ENCODE results near the gene PORCN. TPM values are rescaled to one million over a fixed set of nuclear protein-coding genes. Genes with fewer than 3 reads are reported as not detected.
A peak's percentile ranks its signal among the peaks of the same experiment; 100 is the strongest.

Gene PORCN
- total and polyA plus RNA-seq, 2 of the 13 experiments (the other 11 are each of a cell fraction or from before 2014, with no cell fraction given): 3.9 to 5.8 TPM

DNA sequence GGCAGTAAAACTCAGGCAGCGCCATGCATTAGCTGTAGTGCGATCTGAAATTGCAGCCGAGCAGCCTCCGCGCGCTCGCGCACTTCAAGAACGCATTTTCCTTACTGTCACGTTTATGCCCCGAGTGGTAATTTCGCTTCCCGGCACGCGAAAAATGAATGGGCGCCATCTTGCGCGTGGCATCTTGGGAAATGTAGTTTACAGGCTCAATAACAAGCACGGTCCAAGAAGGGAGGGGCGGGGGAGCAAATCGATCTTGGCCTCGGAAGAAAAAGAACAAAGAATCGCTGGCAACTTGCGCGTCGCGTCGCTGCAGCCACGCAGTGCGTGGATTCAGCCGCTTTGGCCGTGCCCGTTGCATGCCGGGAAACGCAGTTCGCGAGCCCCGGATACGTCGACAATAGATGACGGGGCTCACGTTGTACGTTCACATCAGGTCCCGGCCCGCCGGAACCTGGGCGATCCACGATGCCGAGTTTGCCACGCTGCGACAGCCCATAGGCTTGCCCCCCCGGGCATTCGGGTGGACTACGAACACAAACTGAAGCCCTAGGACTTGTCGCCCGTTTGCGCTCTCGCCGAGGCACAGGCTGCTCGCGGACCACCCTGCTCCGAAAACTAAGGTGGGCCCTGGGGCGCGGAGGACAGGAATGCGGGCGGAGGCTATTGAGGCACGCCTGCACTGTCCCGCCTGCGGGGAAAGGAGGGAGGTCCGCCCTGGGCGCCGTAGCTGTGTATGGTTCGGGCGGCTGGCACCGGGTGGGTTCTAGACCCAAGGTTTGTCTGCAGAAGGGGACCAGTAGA is 32.8 kb upstream of the PORCN start, which contains the start of gene FTSJ1 (continued):
- TF ChIP-seq KLF16 (CRISPR knock-in tag; IDR thresholded peaks at IDR 0.05) (0 out of 4 replicates have a peak, but pooled peaks of 1 of the 2 experiments have one; percentile 39), ZNF607 (CRISPR knock-in tag; IDR thresholded peaks at IDR 0.05; ENCODE audit: borderline replicate concordance) (no peak), CENPX (CRISPR knock-in tag; IDR thresholded peaks at IDR 0.05) (no peak), ZBTB34 (CRISPR knock-in tag; IDR thresholded peaks at IDR 0.05) (no peak), SMARCE1 (IDR thresholded peaks at IDR 0.05; ENCODE audit: borderline replicate concordance) (no peak), FOXP4 (CRISPR knock-in tag; IDR thresholded peaks at IDR 0.05) (no peak), NFKBIZ (CRISPR knock-in tag; IDR thresholded peaks at IDR 0.05) (no peak), DMAP1 (CRISPR knock-in tag; IDR thresholded peaks at IDR 0.05) (peak; percentile 76; the same call in 1 of the 2 replicates), ZNF468 (CRISPR knock-in tag; IDR thresholded peaks at IDR 0.05) (no peak), NONO (IDR thresholded peaks at IDR 0.05) (no peak), NONO (CRISPR knock-in tag; conservative IDR thresholded peaks at IDR 0.05) (peak; percentile 52; the same call in 1 of the 2 replicates), ZNF558 (CRISPR knock-in tag; IDR thresholded peaks at IDR 0.05; ENCODE audit: borderline replicate concordance) (no peak), PREB (CRISPR knock-in tag; IDR thresholded peaks at IDR 0.05) (no peak), ZNF724P (CRISPR knock-in tag; IDR thresholded peaks at IDR 0.05; ENCODE audit: borderline replicate concordance) (no peak), ZNF629 (CRISPR knock-in tag; conservative IDR thresholded peaks at IDR 0.05) (no peak), REPIN1 (CRISPR knock-in tag; IDR thresholded peaks at IDR 0.05; ENCODE audit: borderline replicate concordance, low read depth) (peak; percentile 51; the same call in 1 of the 2 replicates), ZNF572 (CRISPR knock-in tag; IDR thresholded peaks at IDR 0.05) (no peak), TOPORS (CRISPR knock-in tag; IDR thresholded peaks at IDR 0.05) (no peak), ZNF33B (CRISPR knock-in tag; IDR thresholded peaks at IDR 0.05) (no peak), ZNF883 (CRISPR knock-in tag; IDR thresholded peaks at IDR 0.05; ENCODE audit: not compliant biosample characterization) (no peak), KLF15 (CRISPR knock-in tag; IDR thresholded peaks at IDR 0.05; ENCODE audit: borderline replicate concordance) (no peak), RXRB (CRISPR knock-in tag; IDR thresholded peaks at IDR 0.05; ENCODE audit: borderline replicate concordance) (no peak), NR2F1 (CRISPR knock-in tag; IDR thresholded peaks at IDR 0.05) (no peak)
- TF ChIP-seq, protein P1, sequence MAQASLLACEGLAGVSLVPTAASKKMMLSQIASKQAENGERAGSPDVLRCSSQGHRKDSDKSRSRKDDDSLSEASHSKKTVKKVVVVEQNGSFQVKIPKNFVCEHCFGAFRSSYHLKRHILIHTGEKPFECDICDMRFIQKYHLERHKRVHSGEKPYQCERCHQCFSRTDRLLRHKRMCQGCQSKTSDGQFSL (CRISPR knock-in tag; IDR thresholded peaks at IDR 0.05): peak; percentile 37; the same call in 1 of the 2 replicates

Data from HepG2 (cell line).